Measurements from ENCODE around the gene AGBL1.

DNA sequence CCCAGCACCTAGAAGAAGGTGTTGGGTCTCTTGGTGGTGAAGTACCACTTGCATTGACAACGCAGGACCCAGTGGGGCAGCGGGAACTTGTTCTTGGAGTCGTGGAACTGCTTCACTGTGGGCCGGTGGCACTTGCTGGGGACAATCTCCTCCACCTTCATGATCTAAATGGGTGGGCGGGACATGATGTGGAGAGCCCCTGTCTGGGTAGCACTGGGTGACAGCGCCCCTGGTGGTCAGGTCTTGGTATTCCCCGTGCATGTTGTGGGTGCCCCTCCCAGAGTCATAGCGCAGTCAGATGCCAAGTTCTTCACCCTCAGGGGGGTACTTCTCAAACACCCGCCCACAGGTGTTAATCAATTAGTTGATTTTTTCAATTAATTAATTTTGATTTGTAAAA lies 60.2 kb downstream of the AGBL1 start:
- TF ChIP-seq, protein P1, sequence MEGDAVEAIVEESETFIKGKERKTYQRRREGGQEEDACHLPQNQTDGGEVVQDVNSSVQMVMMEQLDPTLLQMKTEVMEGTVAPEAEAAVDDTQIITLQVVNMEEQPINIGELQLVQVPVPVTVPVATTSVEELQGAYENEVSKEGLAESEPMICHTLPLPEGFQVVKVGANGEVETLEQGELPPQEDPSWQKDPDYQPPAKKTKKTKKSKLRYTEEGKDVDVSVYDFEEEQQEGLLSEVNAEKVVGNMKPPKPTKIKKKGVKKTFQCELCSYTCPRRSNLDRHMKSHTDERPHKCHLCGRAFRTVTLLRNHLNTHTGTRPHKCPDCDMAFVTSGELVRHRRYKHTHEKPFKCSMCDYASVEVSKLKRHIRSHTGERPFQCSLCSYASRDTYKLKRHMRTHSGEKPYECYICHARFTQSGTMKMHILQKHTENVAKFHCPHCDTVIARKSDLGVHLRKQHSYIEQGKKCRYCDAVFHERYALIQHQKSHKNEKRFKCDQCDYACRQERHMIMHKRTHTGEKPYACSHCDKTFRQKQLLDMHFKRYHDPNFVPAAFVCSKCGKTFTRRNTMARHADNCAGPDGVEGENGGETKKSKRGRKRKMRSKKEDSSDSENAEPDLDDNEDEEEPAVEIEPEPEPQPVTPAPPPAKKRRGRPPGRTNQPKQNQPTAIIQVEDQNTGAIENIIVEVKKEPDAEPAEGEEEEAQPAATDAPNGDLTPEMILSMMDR (IDR thresholded peaks at IDR 0.05), result no peak; the same call in 2 of the 3 replicates
- TF ChIP-seq, protein P2, sequence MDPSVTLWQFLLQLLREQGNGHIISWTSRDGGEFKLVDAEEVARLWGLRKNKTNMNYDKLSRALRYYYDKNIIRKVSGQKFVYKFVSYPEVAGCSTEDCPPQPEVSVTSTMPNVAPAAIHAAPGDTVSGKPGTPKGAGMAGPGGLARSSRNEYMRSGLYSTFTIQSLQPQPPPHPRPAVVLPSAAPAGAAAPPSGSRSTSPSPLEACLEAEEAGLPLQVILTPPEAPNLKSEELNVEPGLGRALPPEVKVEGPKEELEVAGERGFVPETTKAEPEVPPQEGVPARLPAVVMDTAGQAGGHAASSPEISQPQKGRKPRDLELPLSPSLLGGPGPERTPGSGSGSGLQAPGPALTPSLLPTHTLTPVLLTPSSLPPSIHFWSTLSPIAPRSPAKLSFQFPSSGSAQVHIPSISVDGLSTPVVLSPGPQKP (IDR thresholded peaks at IDR 0.05; ENCODE audit: low read depth, low read length), result no peak
- TF ChIP-seq, protein P3, sequence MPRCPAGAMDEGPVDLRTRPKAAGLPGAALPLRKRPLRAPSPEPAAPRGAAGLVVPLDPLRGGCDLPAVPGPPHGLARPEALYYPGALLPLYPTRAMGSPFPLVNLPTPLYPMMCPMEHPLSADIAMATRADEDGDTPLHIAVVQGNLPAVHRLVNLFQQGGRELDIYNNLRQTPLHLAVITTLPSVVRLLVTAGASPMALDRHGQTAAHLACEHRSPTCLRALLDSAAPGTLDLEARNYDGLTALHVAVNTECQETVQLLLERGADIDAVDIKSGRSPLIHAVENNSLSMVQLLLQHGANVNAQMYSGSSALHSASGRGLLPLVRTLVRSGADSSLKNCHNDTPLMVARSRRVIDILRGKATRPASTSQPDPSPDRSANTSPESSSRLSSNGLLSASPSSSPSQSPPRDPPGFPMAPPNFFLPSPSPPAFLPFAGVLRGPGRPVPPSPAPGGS (IDR thresholded peaks at IDR 0.05), result no peak
- TF ChIP-seq SREBF2 (IDR thresholded peaks at IDR 0.05), result no peak
- no peak for TF ChIP-seq CEBPB (IDR thresholded peaks at IDR 0.05)
- TF ChIP-seq, protein P4, sequence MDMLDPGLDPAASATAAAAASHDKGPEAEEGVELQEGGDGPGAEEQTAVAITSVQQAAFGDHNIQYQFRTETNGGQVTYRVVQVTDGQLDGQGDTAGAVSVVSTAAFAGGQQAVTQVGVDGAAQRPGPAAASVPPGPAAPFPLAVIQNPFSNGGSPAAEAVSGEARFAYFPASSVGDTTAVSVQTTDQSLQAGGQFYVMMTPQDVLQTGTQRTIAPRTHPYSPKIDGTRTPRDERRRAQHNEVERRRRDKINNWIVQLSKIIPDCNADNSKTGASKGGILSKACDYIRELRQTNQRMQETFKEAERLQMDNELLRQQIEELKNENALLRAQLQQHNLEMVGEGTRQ (IDR thresholded peaks at IDR 0.05), result no peak
- TF ChIP-seq EP300 (IDR thresholded peaks at IDR 0.05), result no peak
- TF ChIP-seq, protein P5, sequence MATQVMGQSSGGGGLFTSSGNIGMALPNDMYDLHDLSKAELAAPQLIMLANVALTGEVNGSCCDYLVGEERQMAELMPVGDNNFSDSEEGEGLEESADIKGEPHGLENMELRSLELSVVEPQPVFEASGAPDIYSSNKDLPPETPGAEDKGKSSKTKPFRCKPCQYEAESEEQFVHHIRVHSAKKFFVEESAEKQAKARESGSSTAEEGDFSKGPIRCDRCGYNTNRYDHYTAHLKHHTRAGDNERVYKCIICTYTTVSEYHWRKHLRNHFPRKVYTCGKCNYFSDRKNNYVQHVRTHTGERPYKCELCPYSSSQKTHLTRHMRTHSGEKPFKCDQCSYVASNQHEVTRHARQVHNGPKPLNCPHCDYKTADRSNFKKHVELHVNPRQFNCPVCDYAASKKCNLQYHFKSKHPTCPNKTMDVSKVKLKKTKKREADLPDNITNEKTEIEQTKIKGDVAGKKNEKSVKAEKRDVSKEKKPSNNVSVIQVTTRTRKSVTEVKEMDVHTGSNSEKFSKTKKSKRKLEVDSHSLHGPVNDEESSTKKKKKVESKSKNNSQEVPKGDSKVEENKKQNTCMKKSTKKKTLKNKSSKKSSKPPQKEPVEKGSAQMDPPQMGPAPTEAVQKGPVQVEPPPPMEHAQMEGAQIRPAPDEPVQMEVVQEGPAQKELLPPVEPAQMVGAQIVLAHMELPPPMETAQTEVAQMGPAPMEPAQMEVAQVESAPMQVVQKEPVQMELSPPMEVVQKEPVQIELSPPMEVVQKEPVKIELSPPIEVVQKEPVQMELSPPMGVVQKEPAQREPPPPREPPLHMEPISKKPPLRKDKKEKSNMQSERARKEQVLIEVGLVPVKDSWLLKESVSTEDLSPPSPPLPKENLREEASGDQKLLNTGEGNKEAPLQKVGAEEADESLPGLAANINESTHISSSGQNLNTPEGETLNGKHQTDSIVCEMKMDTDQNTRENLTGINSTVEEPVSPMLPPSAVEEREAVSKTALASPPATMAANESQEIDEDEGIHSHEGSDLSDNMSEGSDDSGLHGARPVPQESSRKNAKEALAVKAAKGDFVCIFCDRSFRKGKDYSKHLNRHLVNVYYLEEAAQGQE (IDR thresholded peaks at IDR 0.05), result no peak
- no peak for TF ChIP-seq POLR2AphosphoS2 (conservative IDR thresholded peaks at IDR 0.05; ENCODE audit: low read length)
- TF ChIP-seq, protein P6, sequence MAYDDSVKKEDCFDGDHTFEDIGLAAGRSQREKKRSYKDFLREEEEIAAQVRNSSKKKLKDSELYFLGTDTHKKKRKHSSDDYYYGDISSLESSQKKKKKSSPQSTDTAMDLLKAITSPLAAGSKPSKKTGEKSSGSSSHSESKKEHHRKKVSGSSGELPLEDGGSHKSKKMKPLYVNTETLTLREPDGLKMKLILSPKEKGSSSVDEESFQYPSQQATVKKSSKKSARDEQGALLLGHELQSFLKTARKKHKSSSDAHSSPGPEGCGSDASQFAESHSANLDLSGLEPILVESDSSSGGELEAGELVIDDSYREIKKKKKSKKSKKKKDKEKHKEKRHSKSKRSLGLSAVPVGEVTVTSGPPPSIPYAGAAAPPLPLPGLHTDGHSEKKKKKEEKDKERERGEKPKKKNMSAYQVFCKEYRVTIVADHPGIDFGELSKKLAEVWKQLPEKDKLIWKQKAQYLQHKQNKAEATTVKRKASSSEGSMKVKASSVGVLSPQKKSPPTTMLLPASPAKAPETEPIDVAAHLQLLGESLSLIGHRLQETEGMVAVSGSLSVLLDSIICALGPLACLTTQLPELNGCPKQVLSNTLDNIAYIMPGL (CRISPR knock-in tag; IDR thresholded peaks at IDR 0.05; ENCODE audit: borderline replicate concordance), result no peak
- TF ChIP-seq MYC (IDR thresholded peaks at IDR 0.05; ENCODE audit: borderline replicate concordance, low read length), result no peak

Data from A549 (cell line).